Tibial nerve (tissue), 4 donors: Measurements from ENCODE around the gene COPS9. TPM values are rescaled to one million over a fixed set of nuclear protein-coding genes. Genes with fewer than 3 reads are reported as not detected.

Source experiments
- DNase-seq, 2 donors: peaks; one replicate each; pipeline ENCODE4 v3.0.0-alpha.2; 2019; ENCODE audit warnings: low spot score in 2 of 2
- H3K27ac ChIP-seq, 4 donors: fragments of 200-600 bp; sonication (generic) in 3 of 4; one replicate each; pipeline ENCODE4 v1.5.1; 2017 to 2019; ENCODE audit warnings: mild to moderate bottlenecking in 1 of 4
- H3K27me3 ChIP-seq, 2 donors: fragments of 200-600 bp; sonication (generic) in 1 of 2; one replicate each; pipeline versions ENCODE4 v1.5.1 to v1.6.0; 2017 to 2019
- H3K36me3 ChIP-seq, 3 donors: fragments of 200-600 bp; sonication (generic); one replicate each; pipeline ENCODE4 v1.5.1; 2018 to 2019
- H3K4me1 ChIP-seq, 4 donors: fragments of 200-600 bp; sonication (generic) in 3 of 4; one replicate each; pipeline ENCODE4 v1.5.1; 2017 to 2019
- H3K4me3 ChIP-seq, 4 donors: fragments of 200-600 bp; sonication (generic) in 3 of 4; one replicate each; pipeline ENCODE4 v1.5.1; 2017 to 2019; ENCODE audit warnings: mild to moderate bottlenecking in 1 of 4, moderate library complexity in 1 of 4
- H3K9me3 ChIP-seq, 4 donors: fragments of 200-600 bp; sonication (generic) in 3 of 4; one replicate each; pipeline ENCODE4 v1.5.1; 2017 to 2019
- EP300 ChIP-seq, 2 donors: sonication (generic); formaldehyde crosslinking; IDR thresholded peaks; one replicate each; pipeline ENCODE4 v1.6.1; 2017; ENCODE audit warnings: antibody characterized with exemption in 2 of 2, mild to moderate bottlenecking in 1 of 2
- POLR2A ChIP-seq, 2 donors: fragments of 450-650 bp; IDR thresholded peaks; one replicate each; pipeline ENCODE4 v1.6.1; 2017; ENCODE audit warnings: antibody characterized with exemption in 2 of 2, mild to moderate bottlenecking in 2 of 2, moderate library complexity in 2 of 2
- WGBS, 2 donors: methylation state at CpG; one replicate each; pipeline ENCODE4 v1.1.5; 2018; 5-methylcytosine and 5-hydroxymethylcytosine counted together
- total RNA-seq, 4 donors: library from RNA; depleted of rRNA; stranded (reverse); fragments of >200 nt; gene quantifications; one replicate each; pipeline ENCODE4 v1.1.0, GENCODE V29; 2016
- TF ChIP-seq, protein P1 (sequence below), 5 experiments: fragments of 200-600 bp in 3 of 5; fragments of 450-650 bp in 2 of 5; sonication (generic) in 3 of 5; IDR thresholded peaks; one replicate each; pipeline ENCODE4 v1.5.1; 2016 to 2019; ENCODE audit warnings: antibody characterized with exemption in 5 of 5, mild to moderate bottlenecking in 3 of 5, moderate library complexity in 2 of 5

The COPS9 gene
- total RNA-seq, 4 donors from 2014 or later, result 94.8 to 224 (median 141) TPM

DNA sequence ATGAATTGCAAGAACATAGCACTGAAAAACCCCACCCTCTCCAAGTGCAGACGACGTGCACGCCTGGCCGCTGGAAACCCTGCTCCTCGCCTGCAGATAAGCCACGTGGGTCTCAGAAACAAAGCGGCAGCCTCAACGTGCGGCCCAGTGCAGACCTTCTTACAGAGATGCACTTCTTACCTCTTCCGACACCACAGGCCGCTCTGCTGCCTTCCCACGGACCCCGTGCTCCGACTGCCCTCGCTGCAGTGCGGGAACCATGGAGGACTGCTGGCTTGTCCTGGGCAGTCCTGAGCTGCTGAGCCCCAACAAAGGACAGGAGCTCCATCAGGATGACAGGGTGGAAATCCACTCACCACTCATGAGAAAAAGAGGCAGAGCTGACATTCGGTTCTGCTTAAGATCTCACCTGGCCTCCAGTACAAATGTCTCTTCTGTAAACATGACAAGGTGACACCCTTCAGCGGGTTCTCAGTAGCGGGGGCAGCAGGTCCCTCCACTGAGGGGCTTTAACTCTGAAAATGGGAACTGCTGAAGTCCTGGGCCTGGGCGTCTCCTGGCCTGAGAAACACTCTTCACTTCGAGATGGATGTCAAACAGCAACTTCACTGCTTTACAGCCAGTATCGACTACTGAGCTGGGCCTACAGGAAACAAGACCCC is 6.2 kb downstream of the COPS9 start:
- Histone ChIP-seq H3K4me1 (peaks cover 0 to 9% (median 3%) of the 10 kb centered on the region in 4 donors), H3K27ac (no peak overlapping the region), H3K27me3 (no peaks in the 10 kb centered on the region), H3K36me3 (peaks cover 2 to 91% (median 19%) of the 10 kb centered on the region in 3 donors), H3K4me3 (no peak overlapping the region), H3K9me3 (peaks cover 0 to 4% (median 0%) of the 10 kb centered on the region in 4 donors)
- TF ChIP-seq, protein P1, sequence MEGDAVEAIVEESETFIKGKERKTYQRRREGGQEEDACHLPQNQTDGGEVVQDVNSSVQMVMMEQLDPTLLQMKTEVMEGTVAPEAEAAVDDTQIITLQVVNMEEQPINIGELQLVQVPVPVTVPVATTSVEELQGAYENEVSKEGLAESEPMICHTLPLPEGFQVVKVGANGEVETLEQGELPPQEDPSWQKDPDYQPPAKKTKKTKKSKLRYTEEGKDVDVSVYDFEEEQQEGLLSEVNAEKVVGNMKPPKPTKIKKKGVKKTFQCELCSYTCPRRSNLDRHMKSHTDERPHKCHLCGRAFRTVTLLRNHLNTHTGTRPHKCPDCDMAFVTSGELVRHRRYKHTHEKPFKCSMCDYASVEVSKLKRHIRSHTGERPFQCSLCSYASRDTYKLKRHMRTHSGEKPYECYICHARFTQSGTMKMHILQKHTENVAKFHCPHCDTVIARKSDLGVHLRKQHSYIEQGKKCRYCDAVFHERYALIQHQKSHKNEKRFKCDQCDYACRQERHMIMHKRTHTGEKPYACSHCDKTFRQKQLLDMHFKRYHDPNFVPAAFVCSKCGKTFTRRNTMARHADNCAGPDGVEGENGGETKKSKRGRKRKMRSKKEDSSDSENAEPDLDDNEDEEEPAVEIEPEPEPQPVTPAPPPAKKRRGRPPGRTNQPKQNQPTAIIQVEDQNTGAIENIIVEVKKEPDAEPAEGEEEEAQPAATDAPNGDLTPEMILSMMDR (IDR thresholded peaks at IDR 0.05), result no peak
- TF ChIP-seq POLR2A (IDR thresholded peaks at IDR 0.05) (no peak), EP300 (IDR thresholded peaks at IDR 0.05) (no peak)
- DNase-seq, result no peak
- 93 to 94% methylated on average over 22 of the region's 22 CpGs for WGBS, 2 donors

DNA sequence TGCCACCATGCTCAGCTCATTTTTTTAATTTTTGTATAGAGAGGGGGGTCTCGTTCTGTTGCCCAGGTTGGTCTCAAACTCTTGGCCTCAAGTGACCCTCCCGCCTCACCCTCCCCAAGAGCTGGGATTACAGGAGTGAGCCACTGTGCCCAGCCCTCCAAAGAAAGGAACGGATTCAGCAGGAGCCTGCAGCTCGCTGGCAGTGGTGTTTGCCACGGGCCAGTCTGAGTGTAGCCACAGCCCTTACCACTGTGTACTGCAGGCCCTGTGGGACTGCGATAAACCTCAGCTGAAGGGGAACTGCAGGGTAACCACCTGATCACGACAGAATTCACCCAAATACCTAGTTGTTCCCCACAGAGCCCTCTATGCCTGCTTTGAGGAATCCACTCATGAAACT is 6.8 kb downstream of the COPS9 start:
- WGBS, 2 donors, result 90 to 94% methylated on average over 7 of the region's 7 CpGs
- H3K36me3 ChIP-seq, result peaks cover 2 to 92% (median 19%) of the 10 kb centered on the region in 3 donors
- no peak for DNase-seq

DNA sequence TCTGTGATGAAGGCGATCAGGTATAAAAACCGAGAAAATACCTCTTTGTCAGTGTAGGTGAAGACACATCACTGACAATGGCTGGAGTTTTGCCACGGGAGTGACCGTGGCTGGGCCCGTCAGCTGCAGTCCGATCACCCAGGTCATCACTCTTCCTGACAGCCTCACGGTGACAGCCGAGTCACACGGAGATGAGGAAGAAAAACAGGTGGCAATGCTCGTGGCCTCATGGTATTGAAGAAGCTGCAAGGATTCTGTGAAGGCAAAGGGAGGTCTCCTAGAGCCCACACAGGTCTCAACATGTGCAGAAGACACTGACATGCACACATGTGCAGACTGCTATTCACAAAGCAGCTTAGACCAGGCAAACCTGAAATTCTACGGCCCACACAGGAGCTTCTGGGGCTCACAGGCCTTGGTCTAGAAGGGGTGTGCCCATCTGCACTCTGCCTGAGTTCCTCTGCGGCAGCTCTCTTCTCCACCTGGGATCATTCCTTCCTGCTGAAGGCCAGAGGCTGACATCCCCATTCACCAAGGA is 7.4 kb downstream of the COPS9 start:
- Histone ChIP-seq H3K4me3 (no peak overlapping the region), H3K27ac (no peak overlapping the region), H3K4me1 (no peaks in the 10 kb centered on the region), H3K36me3 (peaks cover 2 to 87% (median 19%) of the 10 kb centered on the region in 3 donors), H3K9me3 (peaks cover 0 to 4% (median 0%) of the 10 kb centered on the region in 4 donors), H3K27me3 (no peaks in the 10 kb centered on the region)
- DNase-seq, result no peak
- TF ChIP-seq EP300 (IDR thresholded peaks at IDR 0.05), result no peak
- TF ChIP-seq POLR2A (IDR thresholded peaks at IDR 0.05), result no peak
- TF ChIP-seq, protein P1 (IDR thresholded peaks at IDR 0.05), result no peak
- WGBS, 2 donors, result 83 to 90% methylated on average over 12 of the region's 12 CpGs

More for the DNA sequence above, 6.8 kb downstream of the COPS9 start:
- H3K4me3 ChIP-seq, result no peak overlapping the region
- H3K4me1 ChIP-seq, result peaks cover 0 to 4% (median 0%) of the 10 kb centered on the region in 4 donors
- TF ChIP-seq EP300 (IDR thresholded peaks at IDR 0.05) (no peak), POLR2A (IDR thresholded peaks at IDR 0.05) (no peak)
- TF ChIP-seq, protein P1 (IDR thresholded peaks at IDR 0.05), result no peak
- H3K27me3 ChIP-seq, result no peaks in the 10 kb centered on the region
- H3K9me3 ChIP-seq, result peaks cover 0 to 4% (median 0%) of the 10 kb centered on the region in 4 donors
- no peak overlapping the region for H3K27ac ChIP-seq

- Histone ChIP-seq H3K9me3 (peaks cover 0 to 4% (median 0%) of the 10 kb centered on the region in 4 donors), H3K27me3 (no peaks in the 10 kb centered on the region), H3K4me1 (no peaks in the 10 kb centered on the region), H3K4me3 (no peak overlapping the region), H3K36me3 (peaks cover 0 to 80% (median 19%) of the 10 kb centered on the region in 3 donors), H3K27ac (no peak overlapping the region)
- DNase-seq, result no peak
- TF ChIP-seq, protein P1 (IDR thresholded peaks at IDR 0.05), result no peak
- TF ChIP-seq EP300 (IDR thresholded peaks at IDR 0.05), result no peak
- WGBS, 2 donors, result 92% methylated on average over 16 of the region's 16 CpGs
Measured at GRCh38 chr2:240127911-240128607, 8.0 kb downstream of the COPS9 start.
